Measurements from ENCODE around the gene B4GALT1. TPM values are rescaled to one million over a fixed set of nuclear protein-coding genes. Genes with fewer than 3 reads are reported as not detected.

Gene B4GALT1
- polyA plus RNA-seq, 1 donor (not counting 4 experiments of a cell fraction or from before 2014, with no cell fraction given) = 55.1 TPM

GRCh38 chr9:33187519-33188218 lies 20.5 kb upstream of the B4GALT1 start:
- dilution Hi-C loops (cut with MboI; ENCODE audit: extremely low pct_ligation_motif_present, low sequenced_read_pairs) = no loop called here
- DNase-seq (ENCODE audit: low read depth, low spot score) (no peak), FAIRE-seq (no peak)
- no peak overlapping the region for H3K4me3 ChIP-seq (ENCODE audit: control insufficient read depth in 2 of 3, extremely low read depth in 1 of 3, insufficient read depth in 2 of 3, low read depth in 1 of 3, low read length in 3 of 3)
- H3K27me3 ChIP-seq (ENCODE audit: control insufficient read depth, extremely low read depth, insufficient read depth, low read length) = no peaks in the 10 kb centered on the region
- H3K9ac ChIP-seq (ENCODE audit: control insufficient read depth, extremely low read depth, insufficient read depth, low read length) = no peak overlapping the region
- peaks cover 44% of the 10 kb centered on the region for H3K4me1 ChIP-seq (ENCODE audit: control insufficient read depth, extremely low read depth, insufficient read depth, low read length)
- H3K4me2 ChIP-seq (ENCODE audit: control insufficient read depth, extremely low read depth, insufficient read depth, low read depth, low read length) = no peak overlapping the region
- no peaks in the 10 kb centered on the region for H3K9me1 ChIP-seq (ENCODE audit: control insufficient read depth, extremely low read depth, insufficient read depth, low read length)
- no peaks in the 10 kb centered on the region for H3K36me3 ChIP-seq (ENCODE audit: control insufficient read depth in 2 of 2, extremely low read depth in 1 of 2, insufficient read depth in 2 of 2, low read length in 2 of 2)
- no peaks in the 10 kb centered on the region for H4K20me1 ChIP-seq (ENCODE audit: control insufficient read depth, extremely low read depth, insufficient read depth, low read length)
- H2AFZ ChIP-seq (ENCODE audit: control insufficient read depth, low read length) = peak overlapping the region; percentile 16
- no peaks in the 10 kb centered on the region for H3K9me3 ChIP-seq (ENCODE audit: control insufficient read depth, low read depth, low read length)
- no peak for TF ChIP-seq CTCF (optimal IDR thresholded peaks at IDR 0.05 in 1 of 3, IDR thresholded peaks at IDR 0.05 in 1 of 3, conservative IDR thresholded peaks at IDR 0.05 in 1 of 3; ENCODE audit: extremely low read depth in 1 of 3, insufficient read depth in 2 of 3, low read length in 3 of 3)
- TF ChIP-seq EZH2 (IDR thresholded peaks at IDR 0.05; ENCODE audit: low read length) = no peak
- H3K79me2 ChIP-seq (ENCODE audit: control insufficient read depth, insufficient read depth, low read length) = no peaks in the 10 kb centered on the region
- H3K27ac ChIP-seq (ENCODE audit: control insufficient read depth, insufficient read depth, low read length) = no peak overlapping the region

DNA sequence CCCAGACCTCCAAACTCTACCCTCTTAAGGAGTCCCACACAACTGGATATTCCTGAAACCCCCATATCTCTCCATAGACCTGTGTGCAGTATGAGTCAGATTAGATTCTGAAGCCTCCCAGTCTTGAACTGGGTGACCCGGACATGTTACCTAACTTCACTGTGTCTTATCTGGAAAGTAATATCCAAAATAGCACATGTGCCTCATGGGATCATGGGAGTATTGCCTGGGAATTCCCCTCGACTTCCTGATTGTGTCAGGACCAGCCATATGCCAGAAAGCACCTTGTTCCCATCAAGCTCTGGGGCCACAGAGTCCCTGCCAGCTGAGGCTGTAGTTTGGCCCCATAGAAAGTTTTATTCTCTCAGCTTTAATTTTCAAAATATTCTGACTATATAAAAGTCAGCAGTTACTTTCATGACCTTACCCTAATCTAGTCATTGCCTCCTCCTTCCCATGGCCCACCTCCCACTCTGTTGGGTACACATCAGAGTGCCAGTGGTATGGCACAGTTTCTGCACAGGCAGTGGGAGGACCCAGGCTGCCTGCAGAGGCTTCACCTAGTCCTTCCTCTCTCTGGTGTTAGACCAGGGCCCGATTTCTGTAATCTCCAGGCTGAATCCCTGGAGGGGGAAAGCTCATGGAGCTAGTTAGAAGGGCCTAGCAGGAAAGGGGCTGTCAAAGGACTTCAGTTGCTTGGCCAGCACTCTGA lies 19.5 kb upstream of the B4GALT1 start:
- no peaks in the 10 kb centered on the region for H3K36me3 ChIP-seq (ENCODE audit: control insufficient read depth in 2 of 2, extremely low read depth in 1 of 2, insufficient read depth in 2 of 2, low read length in 2 of 2)
- peak overlapping the region; percentile 43 for H3K4me2 ChIP-seq (ENCODE audit: control insufficient read depth, extremely low read depth, insufficient read depth, low read depth, low read length)
- peak overlapping the region; percentile 58 for H3K9ac ChIP-seq (ENCODE audit: control insufficient read depth, extremely low read depth, insufficient read depth, low read length)
- peaks cover 45% of the 10 kb centered on the region for H3K4me1 ChIP-seq (ENCODE audit: control insufficient read depth, extremely low read depth, insufficient read depth, low read length)
- TF ChIP-seq CTCF (optimal IDR thresholded peaks at IDR 0.05 in 1 of 3, IDR thresholded peaks at IDR 0.05 in 1 of 3, conservative IDR thresholded peaks at IDR 0.05 in 1 of 3; ENCODE audit: extremely low read depth in 1 of 3, insufficient read depth in 2 of 3, low read length in 3 of 3) (no peak), EZH2 (IDR thresholded peaks at IDR 0.05; ENCODE audit: low read length) (no peak)
- no peaks in the 10 kb centered on the region for H3K9me3 ChIP-seq (ENCODE audit: control insufficient read depth, low read depth, low read length)
- H4K20me1 ChIP-seq (ENCODE audit: control insufficient read depth, extremely low read depth, insufficient read depth, low read length) = no peaks in the 10 kb centered on the region
- dilution Hi-C loops (cut with MboI; ENCODE audit: extremely low pct_ligation_motif_present, low sequenced_read_pairs) = no loop called here
- DNase-seq (ENCODE audit: low read depth, low spot score) = no peak
- no peak overlapping the region for H3K4me3 ChIP-seq (ENCODE audit: control insufficient read depth in 2 of 3, extremely low read depth in 1 of 3, insufficient read depth in 2 of 3, low read depth in 1 of 3, low read length in 3 of 3)
- no peaks in the 10 kb centered on the region for H3K9me1 ChIP-seq (ENCODE audit: control insufficient read depth, extremely low read depth, insufficient read depth, low read length)
- H3K79me2 ChIP-seq (ENCODE audit: control insufficient read depth, insufficient read depth, low read length) = no peaks in the 10 kb centered on the region
- H3K27me3 ChIP-seq (ENCODE audit: control insufficient read depth, extremely low read depth, insufficient read depth, low read length) = no peaks in the 10 kb centered on the region
- peak overlapping the region; percentile 34 for H2AFZ ChIP-seq (ENCODE audit: control insufficient read depth, low read length)
- peak overlapping the region; percentile 85 for H3K27ac ChIP-seq (ENCODE audit: control insufficient read depth, insufficient read depth, low read length)
- FAIRE-seq = peak; percentile 52

All from keratinocyte (primary cell).